Neural progenitor cell (in vitro differentiated cells): ENCODE data around the gene RNF145. TPM values are rescaled to one million over a fixed set of nuclear protein-coding genes. Genes with fewer than 3 reads are reported as not detected.
A peak's percentile ranks its signal among the peaks of the same experiment; 100 is the strongest.

ENCODE experiments used
- DNase-seq: peaks from one replicate; pipeline ENCODE4 v3.0.0-alpha.2; 2016; ENCODE audit warnings: low spot score
- H2AFZ ChIP-seq: fragments of 200-600 bp; sonication (generic); replicated peaks from 2 replicates; pipeline ENCODE4 v1.6.1; 2016; ENCODE audit warnings: antibody characterized with exemption
- H3F3A ChIP-seq: fragments of 200-600 bp; sonication (generic); 2 replicates; pipeline ENCODE4 v1.6.1; 2016; ENCODE audit warnings: antibody characterized with exemption, low read depth
- H3K27ac ChIP-seq: fragments of 200-600 bp; sonication (generic); 2 replicates; pipeline ENCODE4 v1.5.1; 2016; ENCODE audit warnings: mild to moderate bottlenecking
- H3K27me3 ChIP-seq: fragments of 200-600 bp; sonication (generic); 2 replicates; pipeline ENCODE4 v1.6.1; 2016; ENCODE audit warnings: mild to moderate bottlenecking, moderate library complexity
- H3K36me3 ChIP-seq: fragments of 200-600 bp; sonication (generic); 2 replicates; pipeline ENCODE4 v1.5.1; 2016
- H3K4me1 ChIP-seq: fragments of 200-600 bp; sonication (generic); 2 replicates; pipeline ENCODE4 v1.6.1; 2016; ENCODE audit warnings: mixed run types
- H3K4me2 ChIP-seq: fragments of 200-600 bp; sonication (generic); 2 replicates; pipeline ENCODE4 v1.6.1; 2016
- H3K4me3 ChIP-seq: fragments of 200-600 bp; sonication (generic); 2 replicates; pipeline ENCODE4 v1.5.1; 2016
- H3K79me2 ChIP-seq: fragments of 200-600 bp; sonication (generic); 2 replicates; pipeline ENCODE4 v1.6.1; 2016; ENCODE audit warnings: low read depth
- H3K9ac ChIP-seq: fragments of 200-600 bp; sonication (generic); 2 replicates; pipeline ENCODE4 v1.6.1; 2016
- H3K9me3 ChIP-seq: fragments of 200-600 bp; sonication (generic); 2 replicates; pipeline ENCODE4 v1.5.1; 2016; ENCODE audit warnings: low read depth
- H4K20me1 ChIP-seq: fragments of 200-600 bp; sonication (generic); 2 replicates; pipeline ENCODE4 v1.6.1; 2016; ENCODE audit warnings: low read depth
- H3K27ac Mint-ChIP-seq: 3 replicates; pipeline ENCODE4 v1.8.0; 2021; ENCODE audit warnings: mixed read lengths
- H3K27me3 Mint-ChIP-seq: 2 replicates; pipeline ENCODE4 v1.8.0; 2022; ENCODE audit warnings: low read depth, mild to moderate bottlenecking, inconsistent platforms, moderate library complexity, mixed read lengths; ENCODE audit not compliant: insufficient read depth
- H3K36me3 Mint-ChIP-seq: 3 replicates; pipeline ENCODE4 v1.8.0; 2021; ENCODE audit warnings: mixed read lengths
- H3K4me1 Mint-ChIP-seq: 3 replicates; pipeline ENCODE4 v1.8.0; 2021; ENCODE audit warnings: mixed read lengths
- H3K4me3 Mint-ChIP-seq: 3 replicates; pipeline ENCODE4 v1.8.0; 2021; ENCODE audit warnings: mild to moderate bottlenecking, moderate library complexity, mixed read lengths
- H3K9me3 Mint-ChIP-seq: 3 replicates; pipeline ENCODE4 v1.8.0; 2020; ENCODE audit warnings: mixed read lengths
- EZH2 ChIP-seq: fragments of 200-600 bp; sonication (generic); IDR thresholded peaks from 2 replicates; pipeline ENCODE4 v1.6.1; 2017; ENCODE audit warnings: antibody characterized with exemption, mild to moderate bottlenecking, moderate library complexity
- EZH2phosphoT487 ChIP-seq: fragments of 200-600 bp; sonication (generic); IDR thresholded peaks from 2 replicates; pipeline ENCODE4 v1.6.1; 2017; ENCODE audit warnings: antibody characterized with exemption
- total RNA-seq: library from RNA; depleted of rRNA; stranded (reverse); fragments of >200 nt; gene quantifications from 2 replicates; pipeline ENCODE4 v1.2.3, GENCODE V29; 2015; ENCODE audit warnings: low replicate concordance
- TF ChIP-seq, protein P1 (sequence below): fragments of 200-600 bp; sonication (generic); IDR thresholded peaks from 2 replicates; pipeline ENCODE4 v1.5.1; 2017; ENCODE audit warnings: antibody characterized with exemption, mild to moderate bottlenecking

Gene RNF145
- total RNA-seq, 1 donor from 2014 or later, result 80.0 TPM

- Histone ChIP-seq H3K4me3 (peak overlapping the region; percentile 93), H3K27me3 (no peaks in the 10 kb centered on the region), H4K20me1 (peaks cover 48% of the 10 kb centered on the region), H3K9ac (peak overlapping the region; percentile 29), H3K27ac (no peak overlapping the region), H3K4me1 (peaks cover 27% of the 10 kb centered on the region), H3F3A (peaks cover 18% of the 10 kb centered on the region), H3K9me3 (no peaks in the 10 kb centered on the region), H3K4me2 (peak overlapping the region; percentile 98), H3K36me3 (peaks cover 6% of the 10 kb centered on the region), H3K79me2 (peaks cover 78% of the 10 kb centered on the region), H2AFZ (no peak overlapping the region)
- H3K27me3 Mint-ChIP-seq, result peaks cover 6% of the 10 kb centered on the region
- H3K36me3 Mint-ChIP-seq, result peaks cover 6% of the 10 kb centered on the region
- no peak for TF ChIP-seq EZH2phosphoT487
- TF ChIP-seq, protein P1, sequence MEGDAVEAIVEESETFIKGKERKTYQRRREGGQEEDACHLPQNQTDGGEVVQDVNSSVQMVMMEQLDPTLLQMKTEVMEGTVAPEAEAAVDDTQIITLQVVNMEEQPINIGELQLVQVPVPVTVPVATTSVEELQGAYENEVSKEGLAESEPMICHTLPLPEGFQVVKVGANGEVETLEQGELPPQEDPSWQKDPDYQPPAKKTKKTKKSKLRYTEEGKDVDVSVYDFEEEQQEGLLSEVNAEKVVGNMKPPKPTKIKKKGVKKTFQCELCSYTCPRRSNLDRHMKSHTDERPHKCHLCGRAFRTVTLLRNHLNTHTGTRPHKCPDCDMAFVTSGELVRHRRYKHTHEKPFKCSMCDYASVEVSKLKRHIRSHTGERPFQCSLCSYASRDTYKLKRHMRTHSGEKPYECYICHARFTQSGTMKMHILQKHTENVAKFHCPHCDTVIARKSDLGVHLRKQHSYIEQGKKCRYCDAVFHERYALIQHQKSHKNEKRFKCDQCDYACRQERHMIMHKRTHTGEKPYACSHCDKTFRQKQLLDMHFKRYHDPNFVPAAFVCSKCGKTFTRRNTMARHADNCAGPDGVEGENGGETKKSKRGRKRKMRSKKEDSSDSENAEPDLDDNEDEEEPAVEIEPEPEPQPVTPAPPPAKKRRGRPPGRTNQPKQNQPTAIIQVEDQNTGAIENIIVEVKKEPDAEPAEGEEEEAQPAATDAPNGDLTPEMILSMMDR, result no peak
- no peak for DNase-seq
- peaks cover 44% of the 10 kb centered on the region for H3K4me1 Mint-ChIP-seq
- peak overlapping the region; percentile 100 for H3K27ac Mint-ChIP-seq
- no peaks in the 10 kb centered on the region for H3K9me3 Mint-ChIP-seq
- peak overlapping the region; percentile 98 for H3K4me3 Mint-ChIP-seq
These were observed 3.0 kb downstream of the RNF145 start for GRCh38 chr5:159206368-159206767.

DNA sequence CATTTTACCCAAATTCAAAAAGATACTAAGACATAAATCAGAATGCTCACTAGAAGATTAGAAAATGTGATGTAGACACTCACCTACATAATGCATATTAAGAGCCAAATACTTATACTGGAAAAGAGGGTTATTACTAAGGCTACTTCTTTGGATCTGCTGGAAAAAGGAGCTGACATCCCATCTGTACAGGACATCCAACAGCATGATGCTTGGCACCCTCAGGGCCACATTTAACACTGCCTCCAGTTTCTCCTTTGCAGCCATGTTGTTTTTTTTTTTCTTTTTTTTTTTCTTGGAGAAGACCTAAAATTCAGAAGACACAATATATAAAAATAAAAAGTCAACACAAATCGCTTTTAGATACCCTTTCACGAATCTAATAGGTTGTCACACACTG, 6.0 kb downstream of the RNF145 start:
- Mint-ChIP-seq H3K9me3 (no peaks in the 10 kb centered on the region), H3K27me3 (no peaks in the 10 kb centered on the region), H3K4me3 (no peak overlapping the region), H3K27ac (no peak overlapping the region), H3K36me3 (peaks cover 15% of the 10 kb centered on the region), H3K4me1 (peaks cover 29% of the 10 kb centered on the region)
- Histone ChIP-seq H3K9ac (no peak overlapping the region), H3F3A (peaks cover 16% of the 10 kb centered on the region), H3K36me3 (peaks cover 6% of the 10 kb centered on the region), H3K4me2 (no peak overlapping the region), H3K79me2 (peaks cover 100% of the 10 kb centered on the region), H3K4me1 (peaks cover 26% of the 10 kb centered on the region), H3K9me3 (no peaks in the 10 kb centered on the region), H3K4me3 (no peak overlapping the region), H4K20me1 (peaks cover 70% of the 10 kb centered on the region), H2AFZ (no peak overlapping the region), H3K27ac (no peak overlapping the region), H3K27me3 (no peaks in the 10 kb centered on the region)
- no peak for TF ChIP-seq EZH2phosphoT487
- no peak for TF ChIP-seq EZH2
- TF ChIP-seq, protein P1, result no peak
- DNase-seq, result no peak

DNA sequence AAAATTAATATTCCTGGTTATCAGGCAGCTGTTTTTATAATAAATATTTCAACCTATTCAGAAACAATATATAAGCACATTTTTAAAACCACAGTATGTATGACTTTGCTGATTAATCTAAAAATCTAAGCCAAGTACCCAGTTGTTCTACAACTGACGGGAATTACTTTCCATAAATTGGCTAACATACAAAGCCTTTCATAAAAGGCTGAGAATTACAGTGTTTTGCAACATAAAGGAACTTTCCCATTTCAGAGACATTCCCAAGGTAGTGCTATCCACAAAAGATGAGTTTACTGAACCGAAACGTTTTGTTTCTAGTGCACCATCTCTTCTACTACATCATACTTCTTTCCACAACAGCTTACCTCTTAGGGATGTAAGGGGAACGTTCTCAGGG, 7.2 kb downstream of the RNF145 start:
- peaks cover 24% of the 10 kb centered on the region for H3K4me1 ChIP-seq
- peaks cover 18% of the 10 kb centered on the region for H3K36me3 Mint-ChIP-seq
- no peak overlapping the region for H2AFZ ChIP-seq
- H3K27ac ChIP-seq, result no peak overlapping the region
- H4K20me1 ChIP-seq, result peaks cover 79% of the 10 kb centered on the region
- TF ChIP-seq, protein P1, result no peak
- TF ChIP-seq EZH2phosphoT487 (no peak), EZH2 (no peak)
- H3K27ac Mint-ChIP-seq, result no peak overlapping the region
- peaks cover 4% of the 10 kb centered on the region for H3F3A ChIP-seq
- H3K36me3 ChIP-seq, result peaks cover 6% of the 10 kb centered on the region
- no peak for DNase-seq
- no peaks in the 10 kb centered on the region for H3K9me3 Mint-ChIP-seq
- H3K4me3 ChIP-seq, result no peak overlapping the region
- no peaks in the 10 kb centered on the region for H3K27me3 ChIP-seq
- peaks cover 100% of the 10 kb centered on the region for H3K79me2 ChIP-seq
- no peaks in the 10 kb centered on the region for H3K9me3 ChIP-seq
- H3K9ac ChIP-seq, result no peak overlapping the region
- H3K4me3 Mint-ChIP-seq, result no peak overlapping the region
- H3K4me2 ChIP-seq, result no peak overlapping the region
- peaks cover 22% of the 10 kb centered on the region for H3K4me1 Mint-ChIP-seq
- H3K27me3 Mint-ChIP-seq, result no peaks in the 10 kb centered on the region
